Measurements from ENCODE around the gene INSRR. TPM values are rescaled to one million over a fixed set of nuclear protein-coding genes. Genes with fewer than 3 reads are reported as not detected.

The INSRR gene
- total and polyA plus RNA-seq, 8 donors: 0.03 to 0.06 (median 0.04) TPM; not detected in 4

DNA sequence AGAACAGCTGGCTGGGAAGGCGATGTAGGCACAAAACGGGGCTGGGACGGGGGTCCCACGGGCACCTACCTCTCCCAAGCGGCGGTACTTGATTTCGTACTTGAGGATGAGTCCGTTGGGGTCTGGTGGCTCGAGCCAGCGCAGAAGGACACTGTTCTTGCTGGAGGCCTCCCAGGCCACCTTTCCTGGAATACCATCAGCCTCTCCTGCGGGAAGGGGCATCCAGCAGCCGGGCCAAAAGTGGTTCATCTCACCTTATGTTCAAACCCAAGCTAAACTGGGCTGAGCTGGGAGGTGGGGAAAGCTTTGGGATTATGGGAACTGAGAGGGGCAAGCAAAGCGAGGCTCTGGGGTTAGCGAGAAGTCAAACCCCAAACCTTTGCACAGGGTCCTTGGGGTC lies 14.3 kb downstream of the INSRR start:
- H3K4me3 ChIP-seq: no peak overlapping the region
- H3K9me3 ChIP-seq: no peaks in the 10 kb centered on the region
- no peak for ATAC-seq
- H3K27ac ChIP-seq: no peak overlapping the region
- intact Hi-C loops (cut with DNase I): no loop called here
- TF ChIP-seq CTCF (IDR thresholded peaks at IDR 0.05): no peak
- no peaks in the 10 kb centered on the region for H3K36me3 ChIP-seq
- H3K4me1 ChIP-seq: peaks cover 5 to 11% of the 10 kb centered on the region in 2 donors
- H3K27me3 ChIP-seq: peaks cover 43 to 100% of the 10 kb centered on the region in 2 donors
- no peak for DNase-seq

GRCh38 chr1:156844102-156844501 lies 14.8 kb downstream of the INSRR start:
- no peaks in the 10 kb centered on the region for H3K9me3 ChIP-seq
- H3K4me1 ChIP-seq: peaks cover 5 to 11% of the 10 kb centered on the region in 2 donors
- TF ChIP-seq CTCF (IDR thresholded peaks at IDR 0.05): no peak
- no peak for DNase-seq
- H3K36me3 ChIP-seq: no peaks in the 10 kb centered on the region
- peaks cover 46 to 100% of the 10 kb centered on the region in 2 donors for H3K27me3 ChIP-seq
- no peak for ATAC-seq
- no peak overlapping the region for H3K27ac ChIP-seq
- intact Hi-C loops (cut with DNase I): no loop called here
- no peak overlapping the region for H3K4me3 ChIP-seq

- intact Hi-C loops (cut with DNase I): no loop called here
- H3K27me3 ChIP-seq: peaks cover 36 to 100% of the 10 kb centered on the region in 2 donors
Observed at GRCh38 chr1:156842618-156843300, 16.2 kb downstream of the INSRR start.

DNA sequence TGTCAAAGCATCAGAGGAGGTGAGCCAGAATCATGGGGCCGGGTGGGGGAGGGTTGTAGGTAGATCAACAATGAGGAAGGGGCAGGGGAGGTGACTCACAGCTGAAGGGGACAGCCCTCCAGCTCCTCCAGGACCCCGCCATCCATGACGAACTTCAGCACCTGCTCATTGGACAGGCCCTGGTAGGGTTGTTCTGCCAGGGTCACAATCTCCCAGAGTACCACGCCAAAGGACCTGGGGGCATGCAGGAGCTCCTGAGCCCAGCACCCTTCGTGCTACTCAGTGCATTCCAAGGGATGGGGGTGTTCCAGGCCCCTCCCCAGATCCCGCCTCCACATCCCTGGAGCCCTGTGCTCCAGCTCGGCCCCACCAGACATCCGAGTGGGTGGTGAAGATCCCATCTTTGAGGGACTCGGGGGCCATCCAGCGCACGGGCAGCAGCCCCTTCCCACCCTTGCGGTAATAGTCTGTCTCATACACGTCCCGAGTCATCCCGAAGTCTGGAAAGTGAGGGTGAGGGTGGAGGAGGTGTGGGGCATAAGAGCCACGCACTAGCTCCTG lies 17.5 kb downstream of the INSRR start:
- no peak for TF ChIP-seq CTCF (IDR thresholded peaks at IDR 0.05)
- Histone ChIP-seq H3K4me1 (peaks cover 0 to 11% of the 10 kb centered on the region in 2 donors), H3K27me3 (peaks cover 35 to 96% of the 10 kb centered on the region in 2 donors), H3K9me3 (no peaks in the 10 kb centered on the region), H3K36me3 (no peaks in the 10 kb centered on the region), H3K27ac (no peak overlapping the region), H3K4me3 (no peak overlapping the region)
- intact Hi-C loops (cut with DNase I): no loop called here
- ATAC-seq (no peak), DNase-seq (no peak)

More at GRCh38 chr1:156842618-156843300, 16.2 kb downstream of the INSRR start:
- no peaks in the 10 kb centered on the region for H3K36me3 ChIP-seq
- no peaks in the 10 kb centered on the region for H3K9me3 ChIP-seq
- peaks cover 0 to 11% of the 10 kb centered on the region in 2 donors for H3K4me1 ChIP-seq
- H3K4me3 ChIP-seq: no peak overlapping the region
- H3K27ac ChIP-seq: no peak overlapping the region
- ATAC-seq: no peak
- TF ChIP-seq CTCF (IDR thresholded peaks at IDR 0.05): no peak
- no peak for DNase-seq

GRCh38 chr1:156840898-156841279 lies 18.0 kb downstream of the INSRR start:
- no peak overlapping the region for H3K4me3 ChIP-seq
- DNase-seq (no peak), ATAC-seq (no peak)
- H3K4me1 ChIP-seq: peaks cover 0 to 11% of the 10 kb centered on the region in 2 donors
- intact Hi-C loops (cut with DNase I): no loop called here
- no peaks in the 10 kb centered on the region for H3K9me3 ChIP-seq
- no peak overlapping the region for H3K27ac ChIP-seq
- no peaks in the 10 kb centered on the region for H3K36me3 ChIP-seq
- TF ChIP-seq CTCF (IDR thresholded peaks at IDR 0.05): no peak
- H3K27me3 ChIP-seq: peaks cover 30 to 96% of the 10 kb centered on the region in 2 donors
